SU-DHL-6 (cell line): Measurements from ENCODE around the gene DLST.
"Not testable (repeated sequence)": the region's sequence is repeated elsewhere in the genome, so short reads cannot be mapped to it uniquely, and the experiment has no call there.

Experiments
- H2AFZ ChIP-seq: fragments of 200-600 bp; sonication (generic); 2 replicates; pipeline ENCODE4 v1.6.1; 2014; ENCODE audit warnings: low read depth, mild to moderate bottlenecking, moderate library complexity, mixed read lengths, antibody characterized with exemption, low read length; ENCODE audit not compliant: severe bottlenecking
- H3F3A ChIP-seq: fragments of 200-600 bp; shearing (Covaris generic); 2 replicates; pipeline ENCODE4 v1.6.0; 2016; ENCODE audit warnings: antibody characterized with exemption, mild to moderate bottlenecking; ENCODE audit not compliant: insufficient read depth
- H3K27ac ChIP-seq: fragments of 200-600 bp; sonication (generic); 2 replicates; pipeline ENCODE4 v1.5.1; 2016; ENCODE audit warnings: low read depth, mild to moderate bottlenecking, low read length, moderate library complexity, mixed read lengths
- H3K27me3 ChIP-seq: fragments of 200-600 bp; sonication (generic), shearing (Covaris generic); 2 replicates; pipeline ENCODE4 v1.6.0; 2014; ENCODE audit warnings: mild to moderate bottlenecking, low read length
- H3K36me3 ChIP-seq: fragments of 200-600 bp; sonication (generic); 2 replicates; pipeline ENCODE4 v1.6.1; 2014; ENCODE audit warnings: mild to moderate bottlenecking, low read length, mixed read lengths
- H3K4me2 ChIP-seq: fragments of 300-600, 200-600 bp; shearing (Covaris generic), sonication (generic); 2 replicates; pipeline ENCODE4 v1.6.0; 2014; ENCODE audit warnings: low read length, low read depth, mild to moderate bottlenecking; ENCODE audit not compliant: poor library complexity, severe bottlenecking
- H3K4me3 ChIP-seq: fragments of 200-600 bp; sonication (generic); 2 replicates; pipeline ENCODE4 v1.5.1; 2014; ENCODE audit warnings: antibody characterized with exemption, low read length, mild to moderate bottlenecking, mixed read lengths; ENCODE audit not compliant: insufficient read depth, poor library complexity, severe bottlenecking
- H3K79me2 ChIP-seq: fragments of 200-600 bp; sonication (generic); 2 replicates; pipeline ENCODE4 v1.6.1; 2014; ENCODE audit warnings: mild to moderate bottlenecking, low read length, moderate library complexity; ENCODE audit not compliant: insufficient read depth
- H3K9ac ChIP-seq: fragments of 200-600 bp; sonication (generic); 2 replicates; pipeline ENCODE4 v1.7.0; 2014; ENCODE audit warnings: mild to moderate bottlenecking, low read length
- H3K9me2 ChIP-seq: fragments of 200-600 bp; sonication (generic); replicated peaks from 2 replicates; pipeline ENCODE4 v1.6.1; 2014; ENCODE audit warnings: low read length; ENCODE audit not compliant: insufficient read depth
- H3K9me3 ChIP-seq: fragments of 200-600 bp; sonication (generic); 2 replicates; pipeline ENCODE4 v1.6.1; 2014; ENCODE audit warnings: low read length, mixed read lengths; ENCODE audit not compliant: insufficient read depth
- H4K20me1 ChIP-seq: fragments of 200-600 bp; sonication (generic); 2 replicates; pipeline ENCODE4 v1.6.1; 2014; ENCODE audit warnings: low read depth, mild to moderate bottlenecking, antibody characterized with exemption, low read length, moderate library complexity, mixed read lengths
- CTCF ChIP-seq: fragments of 200-600 bp; sonication (generic); IDR thresholded peaks from one replicate; pipeline ENCODE4 v1.5.1; 2017; ENCODE audit warnings: antibody characterized with exemption, mild to moderate bottlenecking, low read length, moderate library complexity; ENCODE audit not compliant: insufficient read depth, poor library complexity, severe bottlenecking
- EZH2phosphoT487 ChIP-seq: fragments of 200-600 bp; sonication (generic), shearing (Covaris generic); conservative IDR thresholded peaks from 2 replicates; pipeline ENCODE4 v1.6.1; 2018; ENCODE audit warnings: mild to moderate bottlenecking, antibody characterized with exemption, low read length, moderate library complexity, mixed read lengths

The DLST gene

GRCh38 chr14:74924061-74924460 is 42.3 kb downstream of the DLST start:
- Histone ChIP-seq H2AFZ (no peak overlapping the region), H3K4me3 (no peak overlapping the region), H4K20me1 (no peaks in the 10 kb centered on the region), H3K27me3 (no peaks in the 10 kb centered on the region), H3K9me3 (no peaks in the 10 kb centered on the region), H3K4me2 (no peak overlapping the region), H3K9me2 (no peaks in the 10 kb centered on the region), H3F3A (no peaks in the 10 kb centered on the region), H3K9ac (no peak overlapping the region), H3K36me3 (no peaks in the 10 kb centered on the region), H3K79me2 (no peaks in the 10 kb centered on the region), H3K27ac (no peak overlapping the region)
- TF ChIP-seq CTCF, result no peak
- no peak for TF ChIP-seq EZH2phosphoT487

GRCh38 chr14:74927225-74927624 is 45.5 kb downstream of the DLST start:
- Histone ChIP-seq H3K27me3 (no peaks in the 10 kb centered on the region), H3K9me2 (no peaks in the 10 kb centered on the region), H3K79me2 (no peaks in the 10 kb centered on the region), H3K9ac (no peak overlapping the region), H3K36me3 (no peaks in the 10 kb centered on the region), H2AFZ (no peak overlapping the region), H3K27ac (no peak overlapping the region), H3F3A (no peaks in the 10 kb centered on the region), H4K20me1 (no peaks in the 10 kb centered on the region), H3K4me3 (no peak overlapping the region), H3K9me3 (no peaks in the 10 kb centered on the region), H3K4me2 (no peak overlapping the region)
- TF ChIP-seq CTCF (no peak), EZH2phosphoT487 (no peak)

GRCh38 chr14:74929242-74929641 is 47.5 kb downstream of the DLST start:
- no peaks in the 10 kb centered on the region for H3K27me3 ChIP-seq
- no peaks in the 10 kb centered on the region for H4K20me1 ChIP-seq
- no peaks in the 10 kb centered on the region for H3K36me3 ChIP-seq
- H3K9ac ChIP-seq, result no peak overlapping the region
- no peak overlapping the region for H3K4me3 ChIP-seq
- no peak overlapping the region for H3K27ac ChIP-seq
- no peaks in the 10 kb centered on the region for H3K9me2 ChIP-seq
- no peak overlapping the region for H3K4me2 ChIP-seq
- no peak overlapping the region for H2AFZ ChIP-seq
- no peaks in the 10 kb centered on the region for H3K9me3 ChIP-seq
- no peaks in the 10 kb centered on the region for H3F3A ChIP-seq
- no peak for TF ChIP-seq EZH2phosphoT487
- TF ChIP-seq CTCF, result no peak
- no peaks in the 10 kb centered on the region for H3K79me2 ChIP-seq

GRCh38 chr14:74931744-74932143 is 50.0 kb downstream of the DLST start:
- not testable (repeated sequence) for H3F3A ChIP-seq, H2AFZ ChIP-seq, H3K9me2 ChIP-seq, H3K36me3 ChIP-seq, H4K20me1 ChIP-seq, H3K4me3 ChIP-seq, H3K27ac ChIP-seq, H3K79me2 ChIP-seq, H3K4me2 ChIP-seq, H3K9ac ChIP-seq, H3K27me3 ChIP-seq, H3K9me3 ChIP-seq
